Measurements from ENCODE around the gene PHLDA2. TPM values are rescaled to one million over a fixed set of nuclear protein-coding genes. Genes with fewer than 3 reads are reported as not detected.

PHLDA2 gene
- total RNA-seq, 2 experiments from 2014 or later = 0.16 to 0.34 TPM

DNA sequence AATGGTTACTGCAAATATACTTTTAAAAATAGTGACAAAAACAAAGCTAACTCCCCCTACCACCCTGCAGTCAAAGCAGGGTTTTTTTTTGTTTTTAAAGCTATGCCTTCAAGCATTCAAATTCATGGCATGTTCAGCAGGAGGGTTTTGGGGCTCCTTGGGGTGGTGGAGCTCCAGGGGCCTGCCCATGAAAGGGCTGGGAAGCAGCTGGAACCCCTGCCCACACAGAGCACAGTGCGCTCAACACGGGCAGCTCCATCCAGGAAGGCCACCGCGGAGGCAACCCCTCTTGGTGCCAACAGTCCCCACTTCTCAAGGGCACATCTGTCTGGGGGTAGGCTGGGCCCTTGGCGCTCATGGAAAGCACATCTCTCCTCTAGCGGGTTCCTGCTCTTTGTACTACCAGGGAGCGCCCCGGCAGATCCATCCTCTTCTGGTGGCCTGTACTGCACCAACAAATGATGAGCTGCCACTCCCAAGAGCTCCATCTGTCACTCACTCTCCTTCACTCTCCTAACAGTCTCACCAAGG is 16.6 kb upstream of the PHLDA2 start:
- no TSS peak for BruUV-seq (replicated peaks)
- Histone ChIP-seq H3K9me3 (ENCODE audit: low read length) (no peaks in the 10 kb centered on the region), H4K20me1 (ENCODE audit: insufficient read depth, low read length) (no peaks in the 10 kb centered on the region), H3K27ac (ENCODE audit: low read depth, low read length, poor library complexity, severe bottlenecking) (no peak overlapping the region), H3K4me3 (ENCODE audit: low read depth, low read length, poor library complexity, severe bottlenecking) (no peak overlapping the region), H3K9me2 (ENCODE audit: insufficient read depth, low read length) (no peaks in the 10 kb centered on the region), H3K4me2 (ENCODE audit: low read length) (no peak overlapping the region), H3K36me3 (ENCODE audit: insufficient read depth, low read length) (peaks cover 82% of the 10 kb centered on the region), H3K4me1 (ENCODE audit: insufficient read depth, low read length, poor library complexity, severe bottlenecking) (no peaks in the 10 kb centered on the region), H2AFZ (ENCODE audit: low read length) (no peak overlapping the region), H3K79me2 (ENCODE audit: insufficient read depth, low read depth, low read length) (no peaks in the 10 kb centered on the region)
- intact Hi-C loops (cut with micrococcal nuclease; ENCODE audit: unreplicated experiment) = no loop called here
- no peak for DNase-seq (ENCODE audit: low spot score)
- no peak for TF ChIP-seq EZH2phosphoT487 (IDR thresholded peaks at IDR 0.05; ENCODE audit: borderline replicate concordance, low read depth, low read length)
- TF ChIP-seq, protein P1, sequence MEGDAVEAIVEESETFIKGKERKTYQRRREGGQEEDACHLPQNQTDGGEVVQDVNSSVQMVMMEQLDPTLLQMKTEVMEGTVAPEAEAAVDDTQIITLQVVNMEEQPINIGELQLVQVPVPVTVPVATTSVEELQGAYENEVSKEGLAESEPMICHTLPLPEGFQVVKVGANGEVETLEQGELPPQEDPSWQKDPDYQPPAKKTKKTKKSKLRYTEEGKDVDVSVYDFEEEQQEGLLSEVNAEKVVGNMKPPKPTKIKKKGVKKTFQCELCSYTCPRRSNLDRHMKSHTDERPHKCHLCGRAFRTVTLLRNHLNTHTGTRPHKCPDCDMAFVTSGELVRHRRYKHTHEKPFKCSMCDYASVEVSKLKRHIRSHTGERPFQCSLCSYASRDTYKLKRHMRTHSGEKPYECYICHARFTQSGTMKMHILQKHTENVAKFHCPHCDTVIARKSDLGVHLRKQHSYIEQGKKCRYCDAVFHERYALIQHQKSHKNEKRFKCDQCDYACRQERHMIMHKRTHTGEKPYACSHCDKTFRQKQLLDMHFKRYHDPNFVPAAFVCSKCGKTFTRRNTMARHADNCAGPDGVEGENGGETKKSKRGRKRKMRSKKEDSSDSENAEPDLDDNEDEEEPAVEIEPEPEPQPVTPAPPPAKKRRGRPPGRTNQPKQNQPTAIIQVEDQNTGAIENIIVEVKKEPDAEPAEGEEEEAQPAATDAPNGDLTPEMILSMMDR (conservative IDR thresholded peaks at IDR 0.05; ENCODE audit: low read length) = no peak
- ChIA-PET CTCF (ENCODE audit: unreplicated experiment) (interaction anchor here (0.5 kb wide), 1 partner anchor 39 kb away, joined by 4 read pairs; no protein-coding TSS in a partner anchor), POLR2A (interaction anchor here (0.5 to 1.0 kb wide), 2 partner anchors 46 to 608 kb away, joined by 4 read pairs; partner anchors contain the start of gene NAP1L4)

GRCh38 chr11:2945031-2945756 is 16.0 kb upstream of the PHLDA2 start:
- H3K9me2 ChIP-seq (ENCODE audit: insufficient read depth, low read length) = no peaks in the 10 kb centered on the region
- no peaks in the 10 kb centered on the region for H4K20me1 ChIP-seq (ENCODE audit: insufficient read depth, low read length)
- intact Hi-C loops (cut with micrococcal nuclease; ENCODE audit: unreplicated experiment) = no loop called here
- no peak overlapping the region for H3K4me3 ChIP-seq (ENCODE audit: low read depth, low read length, poor library complexity, severe bottlenecking)
- H3K36me3 ChIP-seq (ENCODE audit: insufficient read depth, low read length) = peaks cover 82% of the 10 kb centered on the region
- H3K27ac ChIP-seq (ENCODE audit: low read depth, low read length, poor library complexity, severe bottlenecking) = no peak overlapping the region
- no TSS peak for BruUV-seq (replicated peaks)
- no peak overlapping the region for H2AFZ ChIP-seq (ENCODE audit: low read length)
- ChIA-PET CTCF (ENCODE audit: unreplicated experiment) (no interaction called here), POLR2A (interaction anchor here (0.5 to 1.0 kb wide), 2 partner anchors 47 to 608 kb away, joined by 4 read pairs; partner anchors contain the start of gene NAP1L4)
- H3K79me2 ChIP-seq (ENCODE audit: insufficient read depth, low read depth, low read length) = no peaks in the 10 kb centered on the region
- 0 out of 2 replicates have a peak, but pooled peaks cover under 1% of the 10 kb centered on the region for H3K9me3 ChIP-seq (ENCODE audit: low read length)
- TF ChIP-seq, protein P1 (conservative IDR thresholded peaks at IDR 0.05; ENCODE audit: low read length) = no peak
- no peak for TF ChIP-seq EZH2phosphoT487 (IDR thresholded peaks at IDR 0.05; ENCODE audit: borderline replicate concordance, low read depth, low read length)
- no peak for DNase-seq (ENCODE audit: low spot score)
- H3K4me2 ChIP-seq (ENCODE audit: low read length) = no peak overlapping the region
- H3K4me1 ChIP-seq (ENCODE audit: insufficient read depth, low read length, poor library complexity, severe bottlenecking) = no peaks in the 10 kb centered on the region

DNA sequence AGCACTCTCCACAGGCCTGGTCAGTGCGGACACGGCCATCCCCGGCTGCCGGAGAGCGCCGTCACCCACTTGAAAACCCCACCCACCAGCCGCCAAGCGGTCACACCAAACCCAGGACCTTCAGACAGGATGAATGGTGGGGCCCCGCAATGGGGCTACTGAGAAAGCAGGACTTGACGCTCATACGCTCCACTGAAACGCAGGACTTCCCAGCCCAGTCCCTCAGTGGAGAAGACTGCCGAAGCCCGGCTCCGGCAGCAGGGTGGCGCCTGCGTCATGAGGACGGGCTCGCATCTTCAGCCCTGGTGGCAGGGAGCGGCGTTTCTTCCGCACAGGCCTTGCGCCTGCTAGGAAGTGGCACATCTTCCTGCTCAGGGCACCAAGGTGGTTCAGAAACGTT is 15.3 kb upstream of the PHLDA2 start:
- Histone ChIP-seq H4K20me1 (ENCODE audit: insufficient read depth, low read length) (no peaks in the 10 kb centered on the region), H3K9me2 (ENCODE audit: insufficient read depth, low read length) (no peaks in the 10 kb centered on the region), H3K9me3 (ENCODE audit: low read length) (peaks cover 7% of the 10 kb centered on the region), H3K4me2 (ENCODE audit: low read length) (no peak overlapping the region), H3K36me3 (ENCODE audit: insufficient read depth, low read length) (peaks cover 76% of the 10 kb centered on the region), H3K4me3 (ENCODE audit: low read depth, low read length, poor library complexity, severe bottlenecking) (no peak overlapping the region), H3K27ac (ENCODE audit: low read depth, low read length, poor library complexity, severe bottlenecking) (no peak overlapping the region), H3K4me1 (ENCODE audit: insufficient read depth, low read length, poor library complexity, severe bottlenecking) (no peaks in the 10 kb centered on the region), H2AFZ (ENCODE audit: low read length) (no peak overlapping the region), H3K79me2 (ENCODE audit: insufficient read depth, low read depth, low read length) (no peaks in the 10 kb centered on the region)
- ChIA-PET CTCF (ENCODE audit: unreplicated experiment) (no interaction called here), POLR2A (no interaction called here)
- intact Hi-C loops (cut with micrococcal nuclease; ENCODE audit: unreplicated experiment) = no loop called here
- no peak for DNase-seq (ENCODE audit: low spot score)
- BruUV-seq (replicated peaks) = TSS peak; percentile 34
- TF ChIP-seq, protein P1 (conservative IDR thresholded peaks at IDR 0.05; ENCODE audit: low read length) = no peak
- no peak for TF ChIP-seq EZH2phosphoT487 (IDR thresholded peaks at IDR 0.05; ENCODE audit: borderline replicate concordance, low read depth, low read length)

Data from OCI-LY7 (cell line).